NCI-H774 (cell line): ENCODE measurements around the gene CTSE.
"Not testable (repeated sequence)": the region's sequence is repeated elsewhere in the genome, so short reads cannot be mapped to it uniquely, and the experiment has no call there.

Experiments used
- DNase-seq: peaks from one replicate; lab custom pipeline; 2025; lab: John Stamatoyannopoulos, UW

CTSE gene

GRCh38 chr1:206023695-206024094 lies at the start of gene CTSE:
CTSE (minus strand) TSS chr1:206023895; CDS start chr1:206023791, 104 bp downstream.
- DNase-seq: no peak

GRCh38 chr1:206070627-206071304 lies 47.1 kb upstream of the CTSE start:
- no peak for DNase-seq

- no peak for DNase-seq
Observed at GRCh38 chr1:206068314-206068713, 44.6 kb upstream of the CTSE start.

GRCh38 chr1:206067486-206068227 lies 44.0 kb upstream of the CTSE start:
- no peak for DNase-seq

GRCh38 chr1:206066479-206067171 lies 42.9 kb upstream of the CTSE start:
- no peak for DNase-seq

GRCh38 chr1:206065547-206066145 lies 42.0 kb upstream of the CTSE start:
- DNase-seq: no peak

- DNase-seq: not testable (repeated sequence)
Observed at GRCh38 chr1:206064501-206064900, 40.8 kb upstream of the CTSE start.

- DNase-seq: not testable (repeated sequence)
Observed at GRCh38 chr1:206064001-206064400, 40.3 kb upstream of the CTSE start.

- no peak for DNase-seq
Observed at GRCh38 chr1:206062464-206062863, 38.8 kb upstream of the CTSE start.

GRCh38 chr1:206060844-206061243 lies 37.1 kb upstream of the CTSE start:
- DNase-seq: no peak

- DNase-seq: no peak
Observed at GRCh38 chr1:206059355-206059915, 35.7 kb upstream of the CTSE start.

GRCh38 chr1:206058927-206059292 lies 35.2 kb upstream of the CTSE start:
- DNase-seq: no peak

GRCh38 chr1:206058289-206058926 lies 34.7 kb upstream of the CTSE start:
- not testable (repeated sequence) for DNase-seq

- not testable (repeated sequence) for DNase-seq
Observed at GRCh38 chr1:206055639-206056323, 32.1 kb upstream of the CTSE start.

GRCh38 chr1:206055069-206055625 lies 31.5 kb upstream of the CTSE start:
- DNase-seq: not testable (repeated sequence)

- DNase-seq: not testable (repeated sequence)
Observed at GRCh38 chr1:206053616-206054015, 29.9 kb upstream of the CTSE start.

- not testable (repeated sequence) for DNase-seq
Observed at GRCh38 chr1:206052919-206053610, 29.4 kb upstream of the CTSE start, which contains the start of gene RHEX. RHEX (plus strand) TSS chr1:206053173; CDS start chr1:206097829, 44,656 bp downstream.

- DNase-seq: not testable (repeated sequence)
Observed at GRCh38 chr1:206052231-206052865, 28.7 kb upstream of the CTSE start.

GRCh38 chr1:206050655-206051235 lies 27.1 kb upstream of the CTSE start:
- DNase-seq: no peak
